GM13977 (cell line): ENCODE data around the gene KRT6A.

ENCODE experiments used
- DNase-seq: peaks from one replicate; pipeline ENCODE4 v3.0.0; 2012; ENCODE audit warnings: low spot score
- CTCF ChIP-seq: IDR thresholded peaks from 2 replicates; pipeline ENCODE4 v1.5.1; 2012; ENCODE audit warnings: mild to moderate bottlenecking, control low read depth; ENCODE audit not compliant: insufficient read depth; ENCODE audit errors: extremely low read depth, missing control alignments
- in situ Hi-C: fragments of 300-500 bp; cut with MboI; formaldehyde crosslinking; loops from one replicate; pipeline ENCODE4 v1.12.0; 2022; ENCODE audit warnings: low sequenced_read_pairs, low pct_unique_long_range_greater_than_20kb, mixed read lengths, inconsistent platforms; ENCODE audit not compliant: unreplicated experiment

The KRT6A gene

GRCh38 chr12:52493172-52493571, at the start of gene KRT6A:
Gene KRT6A (minus strand): TSS chr12:52493257. CDS start chr12:52493188, 69 bp downstream.
- DNase-seq: no peak
- in situ Hi-C loops: no loop called here
- TF ChIP-seq CTCF: no peak

- DNase-seq: no peak
- TF ChIP-seq CTCF: no peak
- in situ Hi-C loops: no loop called here
Observed at GRCh38 chr12:52542157-52542556, 49.1 kb upstream of the KRT6A start.

- no peak for DNase-seq
- TF ChIP-seq CTCF: no peak
- in situ Hi-C loops: no loop called here
Observed at GRCh38 chr12:52541709-52542108, 48.7 kb upstream of the KRT6A start.

GRCh38 chr12:52540531-52540930, 47.5 kb upstream of the KRT6A start:
- in situ Hi-C loops: no loop called here
- no peak for DNase-seq
- no peak for TF ChIP-seq CTCF

- no peak for DNase-seq
- in situ Hi-C loops: no loop called here
Observed at GRCh38 chr12:52539821-52540173, 46.7 kb upstream of the KRT6A start.

GRCh38 chr12:52539083-52539820, 46.2 kb upstream of the KRT6A start:
- TF ChIP-seq CTCF: no peak
- no peak for DNase-seq
- in situ Hi-C loops: no loop called here

More at GRCh38 chr12:52539821-52540173, 46.7 kb upstream of the KRT6A start:
- TF ChIP-seq CTCF: no peak
